ENCODE results near the gene CD164L2.

GRCh38 chr1:27336756-27337155 is 46.4 kb downstream of the CD164L2 start:
- TF ChIP-seq EZH2phosphoT487 (conservative IDR thresholded peaks at IDR 0.05; ENCODE audit: low read length) = no peak
- TF ChIP-seq CTCF (IDR thresholded peaks at IDR 0.05; ENCODE audit: insufficient read depth, low read length, poor library complexity, severe bottlenecking) = no peak

Data from SU-DHL-6 (cell line).